ENCODE data around the gene RIN1. TPM values are rescaled to one million over a fixed set of nuclear protein-coding genes. Genes with fewer than 3 reads are reported as not detected.
A peak's percentile ranks its signal among the peaks of the same experiment; 100 is the strongest.

The RIN1 gene
- total and polyA plus RNA-seq, 2 of the 13 experiments (the other 11 are each of a cell fraction or from before 2014, with no cell fraction given) = 2.4 to 4.1 TPM

DNA sequence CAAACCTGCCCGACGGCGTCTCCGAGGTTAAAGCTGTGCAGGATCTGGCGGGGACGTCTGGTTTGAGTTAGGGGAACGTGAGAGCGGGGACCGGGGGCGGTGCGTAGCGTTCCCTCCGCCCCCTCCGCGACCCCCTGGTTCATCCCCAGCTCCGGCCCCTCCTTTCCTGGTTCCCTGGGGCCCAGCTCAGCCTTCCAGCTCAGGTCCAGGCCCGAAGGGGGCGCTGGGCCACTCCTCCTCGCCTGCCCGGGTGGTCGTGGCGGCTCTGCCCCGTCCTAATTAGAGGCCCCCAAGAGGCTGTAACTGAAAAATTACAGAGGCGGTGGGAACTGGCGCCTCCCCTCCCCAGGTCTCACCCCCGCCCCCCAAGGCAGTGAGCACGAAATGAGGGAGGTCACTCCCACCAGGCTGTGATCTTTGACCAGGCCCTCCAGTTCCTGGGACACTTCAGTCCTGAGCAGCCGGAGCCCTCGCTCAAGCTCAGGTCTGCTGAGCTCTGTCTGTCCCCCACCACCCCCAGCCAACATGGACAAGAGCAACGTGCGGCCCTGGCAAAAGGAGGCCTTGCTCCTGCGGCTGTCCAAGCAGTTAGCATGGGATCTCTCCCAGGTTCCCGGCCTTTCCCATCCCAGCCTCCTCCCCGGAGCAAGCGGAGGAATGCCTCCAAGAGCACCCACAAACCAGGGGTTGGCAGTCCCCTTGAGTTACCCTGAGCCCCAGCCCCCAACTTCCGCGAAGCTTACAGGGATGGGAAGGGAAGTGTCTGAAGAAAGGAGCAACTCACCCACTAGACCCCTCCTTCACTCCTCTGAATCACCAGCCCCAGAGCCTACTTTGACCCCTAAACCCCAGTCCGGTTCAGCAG lies 22.7 kb downstream of the RIN1 start (continued):
- TF ChIP-seq, protein P1, sequence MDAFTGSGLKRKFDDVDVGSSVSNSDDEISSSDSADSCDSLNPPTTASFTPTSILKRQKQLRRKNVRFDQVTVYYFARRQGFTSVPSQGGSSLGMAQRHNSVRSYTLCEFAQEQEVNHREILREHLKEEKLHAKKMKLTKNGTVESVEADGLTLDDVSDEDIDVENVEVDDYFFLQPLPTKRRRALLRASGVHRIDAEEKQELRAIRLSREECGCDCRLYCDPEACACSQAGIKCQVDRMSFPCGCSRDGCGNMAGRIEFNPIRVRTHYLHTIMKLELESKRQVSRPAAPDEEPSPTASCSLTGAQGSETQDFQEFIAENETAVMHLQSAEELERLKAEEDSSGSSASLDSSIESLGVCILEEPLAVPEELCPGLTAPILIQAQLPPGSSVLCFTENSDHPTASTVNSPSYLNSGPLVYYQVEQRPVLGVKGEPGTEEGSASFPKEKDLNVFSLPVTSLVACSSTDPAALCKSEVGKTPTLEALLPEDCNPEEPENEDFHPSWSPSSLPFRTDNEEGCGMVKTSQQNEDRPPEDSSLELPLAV (CRISPR knock-in tag; conservative IDR thresholded peaks at IDR 0.05; ENCODE audit: low read depth) = no peak
- TF ChIP-seq, protein P2, sequence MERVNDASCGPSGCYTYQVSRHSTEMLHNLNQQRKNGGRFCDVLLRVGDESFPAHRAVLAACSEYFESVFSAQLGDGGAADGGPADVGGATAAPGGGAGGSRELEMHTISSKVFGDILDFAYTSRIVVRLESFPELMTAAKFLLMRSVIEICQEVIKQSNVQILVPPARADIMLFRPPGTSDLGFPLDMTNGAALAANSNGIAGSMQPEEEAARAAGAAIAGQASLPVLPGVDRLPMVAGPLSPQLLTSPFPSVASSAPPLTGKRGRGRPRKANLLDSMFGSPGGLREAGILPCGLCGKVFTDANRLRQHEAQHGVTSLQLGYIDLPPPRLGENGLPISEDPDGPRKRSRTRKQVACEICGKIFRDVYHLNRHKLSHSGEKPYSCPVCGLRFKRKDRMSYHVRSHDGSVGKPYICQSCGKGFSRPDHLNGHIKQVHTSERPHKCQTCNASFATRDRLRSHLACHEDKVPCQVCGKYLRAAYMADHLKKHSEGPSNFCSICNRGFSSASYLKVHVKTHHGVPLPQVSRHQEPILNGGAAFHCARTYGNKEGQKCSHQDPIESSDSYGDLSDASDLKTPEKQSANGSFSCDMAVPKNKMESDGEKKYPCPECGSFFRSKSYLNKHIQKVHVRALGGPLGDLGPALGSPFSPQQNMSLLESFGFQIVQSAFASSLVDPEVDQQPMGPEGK (CRISPR knock-in tag; IDR thresholded peaks at IDR 0.05) = peak; percentile 68; the same call in 1 of the 2 replicates
- TF ChIP-seq NCOA2 (CRISPR knock-in tag; IDR thresholded peaks at IDR 0.05) = no peak
- TF ChIP-seq, protein P3, sequence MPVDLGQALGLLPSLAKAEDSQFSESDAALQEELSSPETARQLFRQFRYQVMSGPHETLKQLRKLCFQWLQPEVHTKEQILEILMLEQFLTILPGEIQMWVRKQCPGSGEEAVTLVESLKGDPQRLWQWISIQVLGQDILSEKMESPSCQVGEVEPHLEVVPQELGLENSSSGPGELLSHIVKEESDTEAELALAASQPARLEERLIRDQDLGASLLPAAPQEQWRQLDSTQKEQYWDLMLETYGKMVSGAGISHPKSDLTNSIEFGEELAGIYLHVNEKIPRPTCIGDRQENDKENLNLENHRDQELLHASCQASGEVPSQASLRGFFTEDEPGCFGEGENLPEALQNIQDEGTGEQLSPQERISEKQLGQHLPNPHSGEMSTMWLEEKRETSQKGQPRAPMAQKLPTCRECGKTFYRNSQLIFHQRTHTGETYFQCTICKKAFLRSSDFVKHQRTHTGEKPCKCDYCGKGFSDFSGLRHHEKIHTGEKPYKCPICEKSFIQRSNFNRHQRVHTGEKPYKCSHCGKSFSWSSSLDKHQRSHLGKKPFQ (CRISPR knock-in tag; IDR thresholded peaks at IDR 0.05; ENCODE audit: insufficient replicate concordance) = peak; percentile 98
- TF ChIP-seq, protein P4, sequence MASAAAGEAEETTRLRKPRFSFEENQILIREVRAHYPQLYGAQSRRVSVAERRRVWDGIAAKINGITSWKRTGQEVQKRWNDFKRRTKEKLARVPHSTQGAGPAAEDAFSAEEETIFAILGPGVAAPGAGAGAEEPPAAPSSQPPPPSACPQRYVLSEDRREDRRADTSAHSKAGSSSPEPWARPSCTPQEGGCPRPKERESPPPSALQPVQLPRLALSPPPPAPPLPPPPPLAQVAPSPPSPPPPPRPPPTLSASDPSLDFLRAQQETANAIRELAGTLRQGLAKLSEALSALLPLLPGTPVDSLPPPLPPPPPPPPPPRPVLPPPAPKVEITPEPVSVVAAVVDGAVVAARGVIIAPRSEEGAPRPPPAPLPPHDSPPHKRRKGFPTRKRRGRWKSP (CRISPR knock-in tag; IDR thresholded peaks at IDR 0.05) = no peak
- peak; percentile 62; the same call in 1 of the 2 replicates for TF ChIP-seq FOXC1 (CRISPR knock-in tag; IDR thresholded peaks at IDR 0.05; ENCODE audit: borderline replicate concordance)
- no peak for TF ChIP-seq YY1 (IDR thresholded peaks at IDR 0.05; ENCODE audit: insufficient read depth, insufficient replicate concordance, low read depth, low read length)
- TF ChIP-seq, protein P5, sequence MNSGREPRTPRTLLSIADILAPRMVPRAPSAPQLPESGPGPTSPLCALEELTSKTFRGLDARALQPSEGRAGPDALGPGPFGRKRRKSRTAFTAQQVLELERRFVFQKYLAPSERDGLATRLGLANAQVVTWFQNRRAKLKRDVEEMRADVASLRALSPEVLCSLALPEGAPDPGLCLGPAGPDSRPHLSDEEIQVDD (CRISPR knock-in tag; IDR thresholded peaks at IDR 0.05; ENCODE audit: borderline replicate concordance) = no peak
- no peak for TF ChIP-seq TCF7L2 (IDR thresholded peaks at IDR 0.05; ENCODE audit: low read depth, low read length)
- TF ChIP-seq ZNF24 (IDR thresholded peaks at IDR 0.05) = no peak
- TF ChIP-seq MED8 (CRISPR knock-in tag; IDR thresholded peaks at IDR 0.05; ENCODE audit: insufficient replicate concordance) = no peak
- TF ChIP-seq, protein P6, sequence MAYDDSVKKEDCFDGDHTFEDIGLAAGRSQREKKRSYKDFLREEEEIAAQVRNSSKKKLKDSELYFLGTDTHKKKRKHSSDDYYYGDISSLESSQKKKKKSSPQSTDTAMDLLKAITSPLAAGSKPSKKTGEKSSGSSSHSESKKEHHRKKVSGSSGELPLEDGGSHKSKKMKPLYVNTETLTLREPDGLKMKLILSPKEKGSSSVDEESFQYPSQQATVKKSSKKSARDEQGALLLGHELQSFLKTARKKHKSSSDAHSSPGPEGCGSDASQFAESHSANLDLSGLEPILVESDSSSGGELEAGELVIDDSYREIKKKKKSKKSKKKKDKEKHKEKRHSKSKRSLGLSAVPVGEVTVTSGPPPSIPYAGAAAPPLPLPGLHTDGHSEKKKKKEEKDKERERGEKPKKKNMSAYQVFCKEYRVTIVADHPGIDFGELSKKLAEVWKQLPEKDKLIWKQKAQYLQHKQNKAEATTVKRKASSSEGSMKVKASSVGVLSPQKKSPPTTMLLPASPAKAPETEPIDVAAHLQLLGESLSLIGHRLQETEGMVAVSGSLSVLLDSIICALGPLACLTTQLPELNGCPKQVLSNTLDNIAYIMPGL (CRISPR knock-in tag; IDR thresholded peaks at IDR 0.05; ENCODE audit: borderline replicate concordance in 1 of 2, low read depth in 1 of 2) = peak; percentile 68 to 74; a peak in 3 of 4 replicates
- TF ChIP-seq ZNF569 (CRISPR knock-in tag; IDR thresholded peaks at IDR 0.05; ENCODE audit: borderline replicate concordance) = no peak
- TF ChIP-seq KLF13 (CRISPR knock-in tag; IDR thresholded peaks at IDR 0.05) = no peak
- peak; percentile 76 for TF ChIP-seq AGO2 (optimal IDR thresholded peaks at IDR 0.05; ENCODE audit: low read depth, low read length)
- no peak; the same call in 1 of the 2 replicates for TF ChIP-seq ZNF782 (CRISPR knock-in tag; IDR thresholded peaks at IDR 0.05; ENCODE audit: borderline replicate concordance)
- 0 out of 2 replicates have a peak, but pooled peaks have one; percentile 59 for TF ChIP-seq ZSCAN21 (CRISPR knock-in tag; IDR thresholded peaks at IDR 0.05; ENCODE audit: borderline replicate concordance)

Data from HepG2 (cell line).